H9 (cell line): ENCODE measurements around the gene INSRR. TPM values are rescaled to one million over a fixed set of nuclear protein-coding genes. Genes with fewer than 3 reads are reported as not detected.

Experiments
- DNase-seq: peaks from one replicate; pipeline ENCODE4 v3.0.0-alpha.2; 2017
- H2AFZ ChIP-seq: one replicate; pipeline ENCODE4 v1.6.1; 2013; ENCODE audit warnings: mild to moderate bottlenecking, low read length, control low read depth, moderate library complexity
- H2AK5ac ChIP-seq: 2 replicates; pipeline ENCODE4 v1.6.1; 2013; ENCODE audit warnings: low read length, control low read depth, mixed read lengths; ENCODE audit not compliant: insufficient read length
- H2BK120ac ChIP-seq: one replicate; pipeline ENCODE4 v1.6.1; 2013; ENCODE audit warnings: low read depth, mild to moderate bottlenecking, low read length, control low read depth, inconsistent platforms; ENCODE audit not compliant: poor library complexity, severe bottlenecking
- H2BK12ac ChIP-seq: 2 replicates; pipeline ENCODE4 v1.6.1; 2013; ENCODE audit warnings: low read length, control low read depth, mixed read lengths, low read depth; ENCODE audit not compliant: insufficient read length
- H2BK15ac ChIP-seq: 2 replicates; pipeline ENCODE4 v1.6.1; 2013; ENCODE audit warnings: low read depth, low read length, control low read depth
- H2BK20ac ChIP-seq: one replicate; pipeline ENCODE4 v1.6.1; 2013; ENCODE audit warnings: low read depth, mild to moderate bottlenecking, low read length, control low read depth, inconsistent platforms; ENCODE audit not compliant: poor library complexity, severe bottlenecking
- H2BK5ac ChIP-seq: 2 replicates; pipeline ENCODE4 v1.6.1; 2013; ENCODE audit warnings: low read length, control low read depth, mixed read lengths; ENCODE audit not compliant: insufficient read length
- H3K14ac ChIP-seq: 2 replicates; pipeline ENCODE4 v1.6.1; 2013; ENCODE audit warnings: low read length, control low read depth; ENCODE audit not compliant: insufficient read depth
- H3K18ac ChIP-seq: 2 replicates; pipeline ENCODE4 v1.6.1; 2013; ENCODE audit warnings: low read depth, mild to moderate bottlenecking, mixed read lengths, low read length, control low read depth; ENCODE audit not compliant: insufficient read length
- H3K23ac ChIP-seq: 2 replicates; pipeline ENCODE4 v1.6.1; 2013; ENCODE audit warnings: low read length, control low read depth, mixed read lengths, low read depth; ENCODE audit not compliant: insufficient read length
- H3K23me2 ChIP-seq: 2 replicates; pipeline ENCODE4 v1.6.1; 2013; ENCODE audit warnings: low read depth, mild to moderate bottlenecking, mixed read lengths, low read length, control low read depth; ENCODE audit not compliant: insufficient read length, poor library complexity, severe bottlenecking
- H3K27ac ChIP-seq: 2 replicates; pipeline ENCODE4 v1.5.1; 2013; ENCODE audit warnings: low read length, control low read depth, mixed read lengths, low read depth; ENCODE audit not compliant: insufficient read length
- H3K27me3 ChIP-seq: 2 replicates; pipeline ENCODE4 v1.6.1; 2013; ENCODE audit warnings: low read length, control low read depth, inconsistent platforms; ENCODE audit not compliant: insufficient read depth
- H3K4ac ChIP-seq: 2 replicates; pipeline ENCODE4 v1.6.1; 2013; ENCODE audit warnings: low read depth, mild to moderate bottlenecking, control low read depth, inconsistent platforms, low read length, moderate library complexity
- H3K4me1 ChIP-seq: 2 replicates; pipeline ENCODE4 v1.6.1; 2013; ENCODE audit warnings: low read length, control low read depth, inconsistent platforms; ENCODE audit not compliant: insufficient read depth
- H3K4me2 ChIP-seq: 2 replicates; pipeline ENCODE4 v1.6.1; 2013; ENCODE audit warnings: low read length, control low read depth, mixed read lengths; ENCODE audit not compliant: insufficient read length, insufficient read depth
- H3K56ac ChIP-seq: 2 replicates; pipeline ENCODE4 v1.6.1; 2013; ENCODE audit warnings: low read depth, mild to moderate bottlenecking, mixed read lengths, low read length, control low read depth; ENCODE audit not compliant: insufficient read length
- H3K79me1 ChIP-seq: 2 replicates; pipeline ENCODE4 v1.6.1; 2013; ENCODE audit warnings: low read depth, mild to moderate bottlenecking, moderate library complexity, low read length, control low read depth, inconsistent platforms; ENCODE audit not compliant: insufficient read depth, poor library complexity, severe bottlenecking
- H3K79me2 ChIP-seq: 2 replicates; pipeline ENCODE4 v1.6.1; 2013; ENCODE audit warnings: low read length, control low read depth, inconsistent platforms; ENCODE audit not compliant: insufficient read depth
- H3K9ac ChIP-seq: 2 replicates; pipeline ENCODE4 v1.6.1; 2013; ENCODE audit warnings: low read length, control low read depth, mixed read lengths; ENCODE audit not compliant: insufficient read length; ENCODE audit errors: extremely low read depth
- H3K9me3 ChIP-seq: one replicate; pipeline ENCODE4 v1.6.1; 2013; ENCODE audit warnings: low read depth, low read length, inconsistent platforms; ENCODE audit not compliant: control insufficient read depth
- H3T11ph ChIP-seq: one replicate; pipeline ENCODE4 v1.6.1; 2013; ENCODE audit warnings: mild to moderate bottlenecking, low read length, control low read depth, inconsistent platforms
- H4K20me1 ChIP-seq: one replicate; pipeline ENCODE4 v1.6.1; 2013; ENCODE audit not compliant: control insufficient read depth, insufficient read length, insufficient read depth
- H4K5ac ChIP-seq: 2 replicates; pipeline ENCODE4 v1.6.1; 2013; ENCODE audit warnings: low read depth, mild to moderate bottlenecking, mixed read lengths, low read length, control low read depth; ENCODE audit not compliant: insufficient read length
- H4K8ac ChIP-seq: replicated peaks from 2 replicates; pipeline ENCODE4 v1.6.1; 2013; ENCODE audit warnings: low read length, control low read depth, mixed read lengths, low read depth; ENCODE audit not compliant: insufficient read length
- H4K91ac ChIP-seq: 2 replicates; pipeline ENCODE4 v1.6.1; 2013; ENCODE audit warnings: low read depth, mild to moderate bottlenecking, moderate library complexity, mixed read lengths, low read length, control low read depth; ENCODE audit not compliant: insufficient read length
- H3K27ac Mint-ChIP-seq, 3 experiments: 2 replicates in 2 of 3; 3 replicates in 1 of 3; pipeline ENCODE4 v1.8.0; 2020 to 2021; ENCODE audit warnings: mixed read lengths in 3 of 3, mild to moderate bottlenecking in 1 of 3, moderate library complexity in 1 of 3
- H3K27me3 Mint-ChIP-seq: 2 replicates; pipeline ENCODE4 v1.8.0; 2021; ENCODE audit warnings: low read depth, mild to moderate bottlenecking, moderate library complexity, mixed read lengths
- H3K36me3 Mint-ChIP-seq, 3 experiments: 2 replicates in 2 of 3; 3 replicates in 1 of 3; pipeline ENCODE4 v1.8.0; 2020 to 2021; ENCODE audit warnings: low read depth in 3 of 3, mixed read lengths in 3 of 3; ENCODE audit not compliant: insufficient read depth in 1 of 3
- H3K4me1 Mint-ChIP-seq, 2 experiments: 2 replicates each; pipeline ENCODE4 v1.8.0; 2020; ENCODE audit warnings: mixed read lengths in 2 of 2
- H3K4me3 Mint-ChIP-seq, 2 experiments: 2 replicates in 1 of 2; 3 replicates in 1 of 2; pipeline ENCODE4 v1.8.0; 2020 to 2021; ENCODE audit warnings: mild to moderate bottlenecking in 2 of 2, mixed read lengths in 2 of 2, moderate library complexity in 1 of 2
- H3K9me3 Mint-ChIP-seq, 2 experiments: 2 replicates in 1 of 2; 3 replicates in 1 of 2; pipeline ENCODE4 v1.8.0; 2020; ENCODE audit warnings: mild to moderate bottlenecking in 2 of 2, mixed read lengths in 2 of 2, moderate library complexity in 1 of 2
- CTCF ChIP-seq: fragments of 200-600 bp; sonication (generic); conservative IDR thresholded peaks from 3 replicates; pipeline ENCODE4 v1.8.0; 2021; ENCODE audit warnings: antibody characterized with exemption, mild to moderate bottlenecking
- WGBS: extraction: QIAGEN DNeasy Blood & Tissue Kit; methylation state at CpG from one replicate; pipeline ENCODE4 v1.1.7; 2013; ENCODE audit warnings: missing lambda C conversion rate, low lambda C conversion rate, mixed read lengths; ENCODE audit not compliant: insufficient read length; ENCODE audit errors: extremely low coverage; 5-methylcytosine and 5-hydroxymethylcytosine counted together
- total RNA-seq: library from RNA; stranded (reverse); gene quantifications from 2 replicates; pipeline ENCODE4 v1.2.1, GENCODE V29; 2021

INSRR gene
- total RNA-seq, 1 experiment from 2014 or later = not detected

DNA sequence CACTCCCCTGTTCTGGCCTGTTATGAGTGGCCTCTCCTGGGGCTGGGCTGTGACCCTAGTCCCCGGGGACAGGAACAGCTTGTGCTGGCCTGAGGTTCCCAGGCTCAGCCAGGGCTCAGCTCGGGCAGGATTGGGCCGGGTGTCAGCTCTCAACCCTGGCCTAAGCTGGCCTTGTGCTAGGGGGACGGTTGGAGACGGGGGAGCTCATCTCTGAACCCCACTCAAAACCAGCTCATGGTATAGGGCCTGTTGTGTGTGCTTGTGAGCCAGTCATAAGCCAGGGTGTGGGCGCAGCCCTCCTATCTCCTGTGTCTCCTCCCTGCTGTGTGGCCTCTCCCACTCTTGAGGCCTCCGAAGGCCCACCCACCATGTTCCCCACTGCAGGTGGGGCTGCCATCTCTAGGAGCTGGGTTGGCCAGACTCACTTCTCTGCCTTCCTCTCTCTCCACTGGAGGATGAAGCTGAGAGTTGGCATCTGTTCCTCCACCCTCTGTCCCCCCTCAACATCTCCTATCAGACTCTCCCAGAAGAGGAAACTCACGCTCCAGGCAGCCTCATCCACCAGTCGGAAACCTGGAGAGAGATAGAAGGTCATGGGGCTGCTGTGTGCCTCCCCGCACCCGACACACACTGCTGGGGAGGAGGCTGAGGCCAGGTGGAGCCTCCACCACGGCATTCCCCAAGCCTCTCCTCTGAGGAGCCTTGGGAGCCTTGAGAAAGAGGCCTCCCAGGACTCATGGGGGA is 36.0 kb upstream of the INSRR start:
- no peaks in the 10 kb centered on the region for H3K4me1 ChIP-seq
- TF ChIP-seq CTCF = no peak
- H3K27me3 ChIP-seq = peaks cover 21% of the 10 kb centered on the region; the same call in 1 of the 2 replicates
- no peak overlapping the region for H3K27ac ChIP-seq
- H3K23me2 ChIP-seq = no peaks in the 10 kb centered on the region
- no peak overlapping the region for H3K9ac ChIP-seq
- H3K9me3 Mint-ChIP-seq = no peaks in the 10 kb centered on the region; a peak in 2 of 5 replicates
- no peak overlapping the region for H2BK15ac ChIP-seq
- no peaks in the 10 kb centered on the region for H3K79me1 ChIP-seq
- no peak overlapping the region for H3K56ac ChIP-seq
- no peak overlapping the region for H3K18ac ChIP-seq
- WGBS = no CpG with 5 or more reads among the region's 12 CpGs
- no peak overlapping the region for H3K23ac ChIP-seq
- H4K20me1 ChIP-seq = no peaks in the 10 kb centered on the region
- H3K4me1 Mint-ChIP-seq = peaks cover 21 to 41% of the 10 kb centered on the region in 2 experiments
- peaks cover 88% of the 10 kb centered on the region for H3K27me3 Mint-ChIP-seq
- H4K5ac ChIP-seq = no peak overlapping the region
- no peak overlapping the region for H3K14ac ChIP-seq
- H2BK20ac ChIP-seq = no peak overlapping the region
- H4K91ac ChIP-seq = no peak overlapping the region
- no peaks in the 10 kb centered on the region for H3K9me3 ChIP-seq
- H3K36me3 Mint-ChIP-seq = no peaks in the 10 kb centered on the region
- H3K79me2 ChIP-seq = no peaks in the 10 kb centered on the region
- H3K4me2 ChIP-seq = no peak overlapping the region
- no peak overlapping the region for H2AFZ ChIP-seq
- H2BK120ac ChIP-seq = no peak overlapping the region
- no peak overlapping the region for H3K4me3 Mint-ChIP-seq
- H2BK12ac ChIP-seq = no peak overlapping the region
- H4K8ac ChIP-seq = no peak overlapping the region
- H3K27ac Mint-ChIP-seq = peak overlapping the region in 1 of 3 experiments; percentile 39; a peak in 1 of 7 replicates
- no peak overlapping the region for H2AK5ac ChIP-seq
- DNase-seq = no peak
- no peak overlapping the region for H3K4ac ChIP-seq
- H2BK5ac ChIP-seq = no peak overlapping the region
- no peak overlapping the region for H3T11ph ChIP-seq
